Measurements from ENCODE around the gene MAEA.
A peak's percentile ranks its signal among the peaks of the same experiment; 100 is the strongest.

The MAEA gene

GRCh38 chr4:1326751-1327525, 37.2 kb downstream of the MAEA start:
- Histone ChIP-seq H3K36me3 (ENCODE audit: insufficient read depth, insufficient read length, low read length) (peaks cover 96% of the 10 kb centered on the region), H3K9ac (ENCODE audit: insufficient read length, low read depth) (no peak overlapping the region)

GRCh38 chr4:1327526-1328266, 38.0 kb downstream of the MAEA start:
- Histone ChIP-seq H3K9ac (ENCODE audit: insufficient read length, low read depth) (no peak overlapping the region), H3K4me3 (ENCODE audit: insufficient read length, low read depth) (no peak overlapping the region), H3K36me3 (ENCODE audit: insufficient read depth, insufficient read length, low read length) (peaks cover 96% of the 10 kb centered on the region), H3K4me1 (ENCODE audit: insufficient read depth, insufficient read length) (peaks cover 6% of the 10 kb centered on the region), H3K9me3 (ENCODE audit: insufficient read depth, low read length) (no peaks in the 10 kb centered on the region), H3K27me3 (ENCODE audit: insufficient read depth, insufficient read length) (no peaks in the 10 kb centered on the region)
- DNase-seq (ENCODE audit: low read depth, low spot score), result no peak
- TF ChIP-seq SUZ12 (IDR thresholded peaks at IDR 0.05; ENCODE audit: extremely low read depth, insufficient read depth, insufficient read length) (no peak), ZNF274 (IDR thresholded peaks at IDR 0.05; ENCODE audit: low read depth, low read length) (no peak), YY1 (IDR thresholded peaks at IDR 0.05; ENCODE audit: insufficient read depth, insufficient read length) (no peak)

More at GRCh38 chr4:1326751-1327525, 37.2 kb downstream of the MAEA start:
- Histone ChIP-seq H3K4me1 (ENCODE audit: insufficient read depth, insufficient read length) (peaks cover 6% of the 10 kb centered on the region), H3K4me3 (ENCODE audit: insufficient read length, low read depth) (no peak overlapping the region), H3K27me3 (ENCODE audit: insufficient read depth, insufficient read length) (no peaks in the 10 kb centered on the region), H3K9me3 (ENCODE audit: insufficient read depth, low read length) (no peaks in the 10 kb centered on the region)
- DNase-seq (ENCODE audit: low read depth, low spot score), result no peak
- TF ChIP-seq ZNF274 (IDR thresholded peaks at IDR 0.05; ENCODE audit: low read depth, low read length) (no peak), YY1 (IDR thresholded peaks at IDR 0.05; ENCODE audit: insufficient read depth, insufficient read length) (no peak), SUZ12 (IDR thresholded peaks at IDR 0.05; ENCODE audit: extremely low read depth, insufficient read depth, insufficient read length) (no peak)

GRCh38 chr4:1328267-1329155, 38.8 kb downstream of the MAEA start:
- no peak for TF ChIP-seq SUZ12 (IDR thresholded peaks at IDR 0.05; ENCODE audit: extremely low read depth, insufficient read depth, insufficient read length)
- no peak for TF ChIP-seq ZNF274 (IDR thresholded peaks at IDR 0.05; ENCODE audit: low read depth, low read length)
- TF ChIP-seq YY1 (IDR thresholded peaks at IDR 0.05; ENCODE audit: insufficient read depth, insufficient read length), result no peak
- Histone ChIP-seq H3K9me3 (ENCODE audit: insufficient read depth, low read length) (no peaks in the 10 kb centered on the region), H3K36me3 (ENCODE audit: insufficient read depth, insufficient read length, low read length) (peaks cover 95% of the 10 kb centered on the region), H3K4me1 (ENCODE audit: insufficient read depth, insufficient read length) (peaks cover 6% of the 10 kb centered on the region), H3K27me3 (ENCODE audit: insufficient read depth, insufficient read length) (no peaks in the 10 kb centered on the region), H3K9ac (ENCODE audit: insufficient read length, low read depth) (peak overlapping the region; percentile 32), H3K4me3 (ENCODE audit: insufficient read length, low read depth) (no peak overlapping the region)
- DNase-seq (ENCODE audit: low read depth, low spot score), result no peak

GRCh38 chr4:1329408-1330371, 40.0 kb downstream of the MAEA start:
- no peak for DNase-seq (ENCODE audit: low read depth, low spot score)
- no peaks in the 10 kb centered on the region for H3K27me3 ChIP-seq (ENCODE audit: insufficient read depth, insufficient read length)
- TF ChIP-seq YY1 (IDR thresholded peaks at IDR 0.05; ENCODE audit: insufficient read depth, insufficient read length) (no peak), ZNF274 (IDR thresholded peaks at IDR 0.05; ENCODE audit: low read depth, low read length) (no peak), SUZ12 (IDR thresholded peaks at IDR 0.05; ENCODE audit: extremely low read depth, insufficient read depth, insufficient read length) (no peak)
- peaks cover 6% of the 10 kb centered on the region for H3K4me1 ChIP-seq (ENCODE audit: insufficient read depth, insufficient read length)
- no peaks in the 10 kb centered on the region for H3K9me3 ChIP-seq (ENCODE audit: insufficient read depth, low read length)
- no peak overlapping the region for H3K9ac ChIP-seq (ENCODE audit: insufficient read length, low read depth)
- H3K4me3 ChIP-seq (ENCODE audit: insufficient read length, low read depth), result no peak overlapping the region
- peaks cover 91% of the 10 kb centered on the region for H3K36me3 ChIP-seq (ENCODE audit: insufficient read depth, insufficient read length, low read length)

- DNase-seq (ENCODE audit: low read depth, low spot score), result no peak
- Histone ChIP-seq H3K27me3 (ENCODE audit: insufficient read depth, insufficient read length) (no peaks in the 10 kb centered on the region), H3K4me3 (ENCODE audit: insufficient read length, low read depth) (no peak overlapping the region), H3K9me3 (ENCODE audit: insufficient read depth, low read length) (no peaks in the 10 kb centered on the region), H3K4me1 (ENCODE audit: insufficient read depth, insufficient read length) (peaks cover 6% of the 10 kb centered on the region), H3K36me3 (ENCODE audit: insufficient read depth, insufficient read length, low read length) (peaks cover 86% of the 10 kb centered on the region), H3K9ac (ENCODE audit: insufficient read length, low read depth) (no peak overlapping the region)
- TF ChIP-seq ZNF274 (IDR thresholded peaks at IDR 0.05; ENCODE audit: low read depth, low read length) (no peak), SUZ12 (IDR thresholded peaks at IDR 0.05; ENCODE audit: extremely low read depth, insufficient read depth, insufficient read length) (no peak), YY1 (IDR thresholded peaks at IDR 0.05; ENCODE audit: insufficient read depth, insufficient read length) (no peak)
Measured at GRCh38 chr4:1330761-1331590, 41.3 kb downstream of the MAEA start.
